Measurements from ENCODE around the gene C6orf47. TPM values are rescaled to one million over a fixed set of nuclear protein-coding genes. Genes with fewer than 3 reads are reported as not detected.

C6orf47 gene
- total RNA-seq, 2 experiments from 2014 or later, result 10.1 to 11.7 TPM

DNA sequence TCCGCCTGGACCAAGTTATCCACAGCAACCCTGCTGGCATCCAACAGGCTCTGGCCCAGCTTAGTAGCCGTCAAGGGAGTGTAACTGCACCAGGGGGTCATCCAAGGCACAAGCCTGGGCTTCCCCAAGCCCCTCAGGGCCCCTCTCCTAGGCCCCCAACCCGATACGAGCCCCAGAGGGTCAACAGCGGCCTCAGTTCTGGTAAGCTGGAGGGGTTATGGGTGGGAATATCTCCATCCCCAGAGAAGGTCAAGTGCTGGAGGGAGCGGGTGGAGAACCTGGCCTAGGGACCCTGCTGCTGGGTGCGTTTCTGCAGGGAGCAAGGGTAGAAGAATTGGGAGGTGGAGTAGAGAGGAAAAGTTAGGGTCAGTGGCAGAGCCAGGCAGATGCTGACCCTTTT, 27.1 kb downstream of the C6orf47 start:
- no peaks in the 10 kb centered on the region for H3K4me1 Mint-ChIP-seq
- DNase-seq (no peak), ATAC-seq (no peak)
- intact Hi-C loops (cut with DNase I, micrococcal nuclease), result no loop called here
- H3K9me3 Mint-ChIP-seq (ENCODE audit: low read depth), result no peaks in the 10 kb centered on the region
- peaks cover 77% of the 10 kb centered on the region for H3K36me3 Mint-ChIP-seq (ENCODE audit: low read depth)
- no peaks in the 10 kb centered on the region for H3K27me3 Mint-ChIP-seq
- POLR2A ChIA-PET, result interaction anchor here (1.4 to 1.5 kb wide), 2 partner anchors 8 to 11 kb away, joined by 3 to 7 read pairs; no protein-coding TSS in a partner anchor
- H3K27ac Mint-ChIP-seq, result no peak overlapping the region
- CTCF ChIA-PET, result no interaction called here
- H3K4me3 Mint-ChIP-seq, result no peak overlapping the region

DNA sequence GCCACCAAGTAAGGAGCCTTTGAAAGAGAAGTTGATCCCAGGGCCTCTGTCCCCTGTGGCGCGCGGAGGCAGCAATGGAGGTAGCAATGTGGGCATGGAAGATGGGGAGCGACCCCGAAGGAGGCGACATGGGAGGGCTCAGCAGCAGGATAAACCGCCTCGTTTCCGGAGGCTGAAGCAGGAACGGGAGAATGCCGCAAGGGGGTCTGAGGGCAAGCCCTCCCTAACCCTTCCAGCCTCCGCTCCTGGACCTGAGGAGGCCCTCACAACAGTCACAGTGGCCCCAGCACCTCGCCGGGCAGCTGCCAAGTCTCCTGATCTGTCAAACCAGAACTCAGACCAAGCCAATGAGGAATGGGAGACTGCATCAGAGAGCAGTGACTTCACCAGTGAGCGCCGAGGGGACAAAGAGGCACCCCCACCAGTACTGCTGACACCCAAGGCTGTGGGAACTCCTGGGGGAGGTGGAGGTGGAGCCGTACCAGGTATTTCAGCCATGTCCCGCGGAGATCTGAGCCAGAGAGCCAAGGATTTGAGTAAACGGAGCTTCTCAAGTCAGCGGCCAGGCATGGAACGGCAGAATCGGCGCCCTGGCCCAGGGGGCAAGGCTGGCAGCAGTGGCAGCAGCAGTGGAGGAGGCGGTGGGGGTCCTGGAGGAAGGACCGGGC, 28.2 kb downstream of the C6orf47 start:
- no peak for ATAC-seq
- H3K36me3 Mint-ChIP-seq (ENCODE audit: low read depth), result peaks cover 81% of the 10 kb centered on the region
- no peak for DNase-seq
- ChIA-PET CTCF (interaction anchor here (0.6 kb wide), 1 partner anchor 116 kb away, joined by 4 read pairs; no protein-coding TSS in a partner anchor), POLR2A (no interaction called here)
- no peaks in the 10 kb centered on the region for H3K4me1 Mint-ChIP-seq
- intact Hi-C loops (cut with DNase I, micrococcal nuclease), result no loop called here
- H3K27me3 Mint-ChIP-seq, result no peaks in the 10 kb centered on the region
- no peak overlapping the region for H3K4me3 Mint-ChIP-seq
- H3K9me3 Mint-ChIP-seq (ENCODE audit: low read depth), result no peaks in the 10 kb centered on the region
- H3K27ac Mint-ChIP-seq, result no peak overlapping the region

GRCh38 chr6:31631681-31632278, 28.8 kb downstream of the C6orf47 start:
- no peaks in the 10 kb centered on the region for H3K4me1 Mint-ChIP-seq
- no peaks in the 10 kb centered on the region for H3K27me3 Mint-ChIP-seq
- ATAC-seq, result no peak
- intact Hi-C loops (cut with DNase I, micrococcal nuclease), result no loop called here
- CTCF ChIA-PET, result no interaction called here
- no peak for DNase-seq
- POLR2A ChIA-PET, result no interaction called here
- peaks cover 81% of the 10 kb centered on the region for H3K36me3 Mint-ChIP-seq (ENCODE audit: low read depth)
- H3K9me3 Mint-ChIP-seq (ENCODE audit: low read depth), result no peaks in the 10 kb centered on the region
- no peak overlapping the region for H3K27ac Mint-ChIP-seq
- H3K4me3 Mint-ChIP-seq, result no peak overlapping the region

GRCh38 chr6:31631209-31631608, 29.4 kb downstream of the C6orf47 start:
- ATAC-seq (no peak), DNase-seq (no peak)
- Mint-ChIP-seq H3K9me3 (ENCODE audit: low read depth) (no peaks in the 10 kb centered on the region), H3K27ac (no peak overlapping the region), H3K36me3 (ENCODE audit: low read depth) (peaks cover 81% of the 10 kb centered on the region), H3K4me3 (no peak overlapping the region), H3K27me3 (no peaks in the 10 kb centered on the region), H3K4me1 (no peaks in the 10 kb centered on the region)
- POLR2A ChIA-PET, result no interaction called here
- intact Hi-C loops (cut with DNase I, micrococcal nuclease), result no loop called here
- CTCF ChIA-PET, result no interaction called here

DNA sequence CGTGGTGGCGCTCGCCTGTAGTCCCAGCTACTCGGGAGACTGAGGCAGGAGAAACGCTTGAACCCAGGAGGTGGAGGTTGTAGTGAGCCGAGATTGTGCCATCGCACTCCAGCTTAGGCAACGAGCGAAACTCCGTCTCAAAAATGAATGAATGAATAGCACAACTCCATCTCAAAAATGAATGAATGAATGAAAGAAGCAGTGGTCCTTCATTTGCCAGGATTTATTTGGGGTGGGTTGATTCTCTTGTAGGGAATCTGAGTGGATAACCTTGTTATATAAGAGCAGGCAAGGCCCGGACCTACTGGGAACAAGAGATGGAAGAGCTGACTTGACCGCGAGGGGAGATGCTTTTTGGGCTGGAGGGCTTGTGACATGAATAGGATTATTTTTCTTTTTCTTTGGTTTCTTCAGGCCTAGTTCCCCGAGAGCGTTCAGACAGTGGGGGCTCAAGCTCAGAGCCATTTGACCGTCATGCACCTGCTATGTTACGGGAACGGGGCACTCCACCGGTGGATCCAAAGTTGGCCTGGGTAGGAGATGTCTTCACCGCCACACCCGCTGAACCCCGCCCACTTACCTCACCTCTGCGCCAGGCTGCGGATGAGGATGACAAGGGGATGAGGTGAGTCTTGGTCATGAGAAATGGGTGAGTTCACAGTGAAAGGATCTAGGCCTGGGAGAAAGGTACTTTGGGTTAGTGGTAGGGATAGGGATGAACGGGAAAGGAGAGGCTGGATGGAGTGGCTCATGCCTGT, 30.2 kb downstream of the C6orf47 start:
- no peaks in the 10 kb centered on the region for H3K4me1 Mint-ChIP-seq
- H3K9me3 Mint-ChIP-seq (ENCODE audit: low read depth), result no peaks in the 10 kb centered on the region
- ChIA-PET CTCF (interaction anchor here (0.7 kb wide), 1 partner anchor 24 kb away, joined by 3 read pairs; no protein-coding TSS in a partner anchor), POLR2A (interaction anchor here (5.1 kb wide), 1 partner anchor 9 kb away, joined by 29 read pairs; no protein-coding TSS in a partner anchor)
- intact Hi-C loops (cut with DNase I, micrococcal nuclease), result no loop called here
- H3K4me3 Mint-ChIP-seq, result no peak overlapping the region
- peaks cover 83% of the 10 kb centered on the region for H3K36me3 Mint-ChIP-seq (ENCODE audit: low read depth)
- H3K27ac Mint-ChIP-seq, result peak overlapping the region; percentile 7
- DNase-seq (no peak), ATAC-seq (no peak)
- H3K27me3 Mint-ChIP-seq, result no peaks in the 10 kb centered on the region

- Mint-ChIP-seq H3K9me3 (ENCODE audit: low read depth) (no peaks in the 10 kb centered on the region), H3K4me1 (no peaks in the 10 kb centered on the region), H3K27me3 (no peaks in the 10 kb centered on the region), H3K27ac (no peak overlapping the region), H3K4me3 (no peak overlapping the region), H3K36me3 (ENCODE audit: low read depth) (peaks cover 87% of the 10 kb centered on the region)
- no peak for ATAC-seq
- CTCF ChIA-PET, result interaction anchor here (1.4 kb wide), 1 partner anchor 11 kb away, joined by 3 read pairs; no protein-coding TSS in a partner anchor
- POLR2A ChIA-PET, result interaction anchor here (5.1 kb wide), 1 partner anchor 10 kb away, joined by 29 read pairs; no protein-coding TSS in a partner anchor
- intact Hi-C loops (cut with DNase I, micrococcal nuclease), result no loop called here
- DNase-seq, result no peak
Measured at GRCh38 chr6:31629014-31629413, 31.6 kb downstream of the C6orf47 start.

DNA sequence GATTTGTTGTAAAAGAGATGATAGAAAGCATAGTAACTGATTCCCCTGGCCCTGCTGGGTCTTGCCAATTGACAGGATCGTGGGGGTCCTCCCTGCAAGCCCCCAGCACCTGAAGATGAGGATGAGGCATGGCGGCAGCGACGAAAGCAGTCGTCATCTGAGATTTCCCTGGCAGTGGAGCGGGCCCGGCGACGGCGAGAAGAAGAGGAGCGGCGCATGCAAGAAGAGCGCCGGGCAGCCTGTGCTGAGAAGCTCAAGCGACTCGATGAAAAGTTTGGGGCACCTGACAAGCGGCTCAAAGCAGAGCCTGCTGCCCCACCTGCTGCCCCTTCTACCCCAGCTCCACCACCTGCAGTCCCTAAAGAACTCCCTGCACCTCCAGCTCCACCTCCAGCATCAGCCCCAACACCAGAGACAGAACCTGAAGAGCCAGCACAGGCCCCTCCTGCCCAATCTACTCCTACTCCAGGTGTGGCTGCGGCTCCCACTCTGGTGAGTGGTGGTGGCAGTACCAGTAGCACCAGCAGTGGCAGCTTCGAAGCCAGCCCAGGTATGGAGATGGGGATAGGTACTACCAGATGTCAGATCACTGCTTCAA, 32.8 kb downstream of the C6orf47 start:
- no peak overlapping the region for H3K27ac Mint-ChIP-seq
- ChIA-PET CTCF (interaction anchor here (1.4 kb wide), 2 partner anchors 12 to 163 kb away, joined by 3 read pairs; no protein-coding TSS in a partner anchor), POLR2A (interaction anchor here (0.6 to 5.1 kb wide), 2 partner anchors 11 to 24 kb away, joined by 3 to 29 read pairs; no protein-coding TSS in a partner anchor)
- H3K4me3 Mint-ChIP-seq, result no peak overlapping the region
- no peaks in the 10 kb centered on the region for H3K9me3 Mint-ChIP-seq (ENCODE audit: low read depth)
- no peak for ATAC-seq
- no peaks in the 10 kb centered on the region for H3K27me3 Mint-ChIP-seq
- peaks cover 84% of the 10 kb centered on the region for H3K36me3 Mint-ChIP-seq (ENCODE audit: low read depth)
- H3K4me1 Mint-ChIP-seq, result peaks cover 2% of the 10 kb centered on the region
- no peak for DNase-seq
- intact Hi-C loops (cut with DNase I, micrococcal nuclease), result no loop called here

- H3K27me3 Mint-ChIP-seq, result no peaks in the 10 kb centered on the region
- H3K4me1 Mint-ChIP-seq, result peaks cover 11% of the 10 kb centered on the region
- ChIA-PET POLR2A (interaction anchor here (0.6 to 5.1 kb wide), 5 partner anchors 9 to 68 kb away, joined by 3 to 29 read pairs (median 3); no protein-coding TSS in a partner anchor), CTCF (interaction anchor here (0.7 to 1.4 kb wide), 2 partner anchors 28 to 164 kb away, joined by 3 to 4 read pairs; no protein-coding TSS in a partner anchor)
- ATAC-seq (no peak), DNase-seq (no peak)
- intact Hi-C loops (cut with DNase I, micrococcal nuclease), result no loop called here
- H3K27ac Mint-ChIP-seq, result peak overlapping the region; percentile 59
- H3K36me3 Mint-ChIP-seq (ENCODE audit: low read depth), result peaks cover 87% of the 10 kb centered on the region
- H3K9me3 Mint-ChIP-seq (ENCODE audit: low read depth), result no peaks in the 10 kb centered on the region
- H3K4me3 Mint-ChIP-seq, result no peak overlapping the region
Measured at GRCh38 chr6:31626952-31627351, 33.6 kb downstream of the C6orf47 start.

GRCh38 chr6:31624070-31624469, 36.5 kb downstream of the C6orf47 start:
- Mint-ChIP-seq H3K4me3 (no peak overlapping the region), H3K27me3 (no peaks in the 10 kb centered on the region), H3K4me1 (peaks cover 24% of the 10 kb centered on the region), H3K36me3 (ENCODE audit: low read depth) (peaks cover 78% of the 10 kb centered on the region), H3K27ac (no peak overlapping the region), H3K9me3 (ENCODE audit: low read depth) (no peaks in the 10 kb centered on the region)
- ChIA-PET CTCF (interaction anchor here (1.8 kb wide), 1 partner anchor 26 kb away, joined by 11 read pairs; no protein-coding TSS in a partner anchor), POLR2A (interaction anchor here (0.7 kb wide), 1 partner anchor 141 kb away, joined by 3 read pairs; no protein-coding TSS in a partner anchor)
- DNase-seq, result no peak
- no peak for ATAC-seq
- intact Hi-C loops (cut with DNase I, micrococcal nuclease), result no loop called here

DNA sequence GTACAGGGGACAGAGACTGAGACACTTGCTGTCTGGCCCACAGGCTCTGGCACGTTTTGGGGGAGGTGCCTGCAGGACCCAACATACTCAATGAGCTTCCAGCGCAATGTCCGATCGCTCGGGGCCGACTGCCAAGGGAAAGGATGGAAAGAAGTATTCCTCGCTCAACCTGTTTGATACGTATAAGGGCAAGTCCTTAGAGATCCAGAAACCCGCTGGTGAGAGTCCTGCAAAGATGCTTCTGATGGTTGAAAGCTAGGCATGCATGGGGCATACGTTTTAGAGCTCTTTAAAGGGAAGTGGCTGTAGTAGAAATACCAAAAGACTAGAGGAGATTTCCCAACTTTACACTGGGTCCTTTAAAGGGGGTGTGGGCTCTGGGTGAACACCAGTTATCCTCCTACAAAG, 37.9 kb downstream of the C6orf47 start:
- Mint-ChIP-seq H3K27ac (peak overlapping the region; percentile 99), H3K4me1 (peaks cover 31% of the 10 kb centered on the region), H3K9me3 (ENCODE audit: low read depth) (no peaks in the 10 kb centered on the region), H3K27me3 (no peaks in the 10 kb centered on the region), H3K4me3 (peak overlapping the region; percentile 95), H3K36me3 (ENCODE audit: low read depth) (peaks cover 68% of the 10 kb centered on the region)
- ChIA-PET CTCF (interaction anchor here (0.8 to 1.8 kb wide), 3 partner anchors 16 to 39 kb away, joined by 4 to 8 read pairs (median 8); no protein-coding TSS in a partner anchor), POLR2A (interaction anchor here (0.6 to 2.8 kb wide), 9 partner anchors 12 to 117 kb away, joined by 3 to 11 read pairs (median 4); partner anchors contain the start of gene MSH5)
- DNase-seq, result no peak
- intact Hi-C loops (cut with DNase I, micrococcal nuclease), result no loop called here
- no peak for ATAC-seq
